Measurements from ENCODE around the gene FBXO39. TPM values are rescaled to one million over a fixed set of nuclear protein-coding genes. Genes with fewer than 3 reads are reported as not detected.

The FBXO39 gene
- total RNA-seq, 1 donor, result 0.36 TPM

DNA sequence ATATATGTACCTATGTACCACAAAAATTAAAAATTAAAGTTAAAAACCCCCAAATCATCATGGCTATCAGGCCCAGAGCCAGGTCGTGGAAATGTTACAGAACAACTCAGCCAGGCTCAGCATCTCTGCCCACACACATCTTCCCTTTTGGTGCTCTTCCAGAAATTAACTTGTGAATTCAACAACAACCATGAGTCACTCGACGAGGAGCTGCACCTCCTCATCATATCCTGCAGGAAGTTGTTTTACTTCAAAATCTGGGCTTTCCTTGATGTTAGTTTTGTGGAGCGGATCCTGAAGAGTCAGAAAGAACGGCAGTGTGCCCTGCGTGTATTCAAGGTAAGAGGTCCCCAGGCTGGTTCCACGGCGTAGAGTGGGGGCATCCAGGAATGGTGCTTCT lies 10.6 kb downstream of the FBXO39 start:
- Histone ChIP-seq H3K4me1 (ENCODE audit: insufficient read depth, low read length) (no peaks in the 10 kb centered on the region), H3K9me3 (ENCODE audit: low read depth, low read length) (no peaks in the 10 kb centered on the region), H3K79me2 (ENCODE audit: insufficient read depth, low read length) (no peaks in the 10 kb centered on the region), H3K4me3 (ENCODE audit: insufficient read depth, low read length) (no peak overlapping the region), H3K4me2 (ENCODE audit: insufficient read depth, low read length) (peak overlapping the region; percentile 59), H2AFZ (ENCODE audit: low read length) (peak overlapping the region; percentile 24), H4K20me1 (ENCODE audit: insufficient read depth, low read length) (no peaks in the 10 kb centered on the region), H3K27me3 (ENCODE audit: insufficient read depth, low read length) (peaks cover 14% of the 10 kb centered on the region), H3K36me3 (ENCODE audit: insufficient read depth, low read length) (no peaks in the 10 kb centered on the region), H3K27ac (ENCODE audit: low read depth, low read length) (no peak overlapping the region)
- TF ChIP-seq, protein P1, sequence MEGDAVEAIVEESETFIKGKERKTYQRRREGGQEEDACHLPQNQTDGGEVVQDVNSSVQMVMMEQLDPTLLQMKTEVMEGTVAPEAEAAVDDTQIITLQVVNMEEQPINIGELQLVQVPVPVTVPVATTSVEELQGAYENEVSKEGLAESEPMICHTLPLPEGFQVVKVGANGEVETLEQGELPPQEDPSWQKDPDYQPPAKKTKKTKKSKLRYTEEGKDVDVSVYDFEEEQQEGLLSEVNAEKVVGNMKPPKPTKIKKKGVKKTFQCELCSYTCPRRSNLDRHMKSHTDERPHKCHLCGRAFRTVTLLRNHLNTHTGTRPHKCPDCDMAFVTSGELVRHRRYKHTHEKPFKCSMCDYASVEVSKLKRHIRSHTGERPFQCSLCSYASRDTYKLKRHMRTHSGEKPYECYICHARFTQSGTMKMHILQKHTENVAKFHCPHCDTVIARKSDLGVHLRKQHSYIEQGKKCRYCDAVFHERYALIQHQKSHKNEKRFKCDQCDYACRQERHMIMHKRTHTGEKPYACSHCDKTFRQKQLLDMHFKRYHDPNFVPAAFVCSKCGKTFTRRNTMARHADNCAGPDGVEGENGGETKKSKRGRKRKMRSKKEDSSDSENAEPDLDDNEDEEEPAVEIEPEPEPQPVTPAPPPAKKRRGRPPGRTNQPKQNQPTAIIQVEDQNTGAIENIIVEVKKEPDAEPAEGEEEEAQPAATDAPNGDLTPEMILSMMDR (IDR thresholded peaks at IDR 0.05; ENCODE audit: extremely low read depth, low read depth, low read length), result no peak
- DNase-seq (ENCODE audit: insufficient read length, low spot score, missing footprints), result no peak

- Histone ChIP-seq H3K4me1 (ENCODE audit: insufficient read depth, low read length) (no peaks in the 10 kb centered on the region), H3K4me2 (ENCODE audit: insufficient read depth, low read length) (peak overlapping the region; percentile 59), H3K27ac (ENCODE audit: low read depth, low read length) (no peak overlapping the region), H3K4me3 (ENCODE audit: insufficient read depth, low read length) (no peak overlapping the region), H2AFZ (ENCODE audit: low read length) (peak overlapping the region; percentile 24), H3K27me3 (ENCODE audit: insufficient read depth, low read length) (peaks cover 13% of the 10 kb centered on the region), H3K79me2 (ENCODE audit: insufficient read depth, low read length) (no peaks in the 10 kb centered on the region), H3K36me3 (ENCODE audit: insufficient read depth, low read length) (no peaks in the 10 kb centered on the region), H3K9me3 (ENCODE audit: low read depth, low read length) (no peaks in the 10 kb centered on the region), H4K20me1 (ENCODE audit: insufficient read depth, low read length) (no peaks in the 10 kb centered on the region)
- TF ChIP-seq, protein P1 (IDR thresholded peaks at IDR 0.05; ENCODE audit: extremely low read depth, low read depth, low read length), result no peak
- no peak for DNase-seq (ENCODE audit: insufficient read length, low spot score, missing footprints)
These were observed 11.2 kb downstream of the FBXO39 start for GRCh38 chr17:6787081-6787693.

- no peak overlapping the region for H3K27ac ChIP-seq (ENCODE audit: low read depth, low read length)
- no peaks in the 10 kb centered on the region for H3K36me3 ChIP-seq (ENCODE audit: insufficient read depth, low read length)
- H3K9me3 ChIP-seq (ENCODE audit: low read depth, low read length), result no peaks in the 10 kb centered on the region
- no peak overlapping the region for H2AFZ ChIP-seq (ENCODE audit: low read length)
- H3K79me2 ChIP-seq (ENCODE audit: insufficient read depth, low read length), result no peaks in the 10 kb centered on the region
- no peak overlapping the region for H3K4me2 ChIP-seq (ENCODE audit: insufficient read depth, low read length)
- TF ChIP-seq, protein P1 (IDR thresholded peaks at IDR 0.05; ENCODE audit: extremely low read depth, low read depth, low read length), result no peak
- peaks cover 11% of the 10 kb centered on the region for H3K27me3 ChIP-seq (ENCODE audit: insufficient read depth, low read length)
- H3K4me1 ChIP-seq (ENCODE audit: insufficient read depth, low read length), result no peaks in the 10 kb centered on the region
- no peaks in the 10 kb centered on the region for H4K20me1 ChIP-seq (ENCODE audit: insufficient read depth, low read length)
- no peak for DNase-seq (ENCODE audit: insufficient read length, low spot score, missing footprints)
- no peak overlapping the region for H3K4me3 ChIP-seq (ENCODE audit: insufficient read depth, low read length)
These were observed 13.1 kb downstream of the FBXO39 start for GRCh38 chr17:6789146-6789545.

DNA sequence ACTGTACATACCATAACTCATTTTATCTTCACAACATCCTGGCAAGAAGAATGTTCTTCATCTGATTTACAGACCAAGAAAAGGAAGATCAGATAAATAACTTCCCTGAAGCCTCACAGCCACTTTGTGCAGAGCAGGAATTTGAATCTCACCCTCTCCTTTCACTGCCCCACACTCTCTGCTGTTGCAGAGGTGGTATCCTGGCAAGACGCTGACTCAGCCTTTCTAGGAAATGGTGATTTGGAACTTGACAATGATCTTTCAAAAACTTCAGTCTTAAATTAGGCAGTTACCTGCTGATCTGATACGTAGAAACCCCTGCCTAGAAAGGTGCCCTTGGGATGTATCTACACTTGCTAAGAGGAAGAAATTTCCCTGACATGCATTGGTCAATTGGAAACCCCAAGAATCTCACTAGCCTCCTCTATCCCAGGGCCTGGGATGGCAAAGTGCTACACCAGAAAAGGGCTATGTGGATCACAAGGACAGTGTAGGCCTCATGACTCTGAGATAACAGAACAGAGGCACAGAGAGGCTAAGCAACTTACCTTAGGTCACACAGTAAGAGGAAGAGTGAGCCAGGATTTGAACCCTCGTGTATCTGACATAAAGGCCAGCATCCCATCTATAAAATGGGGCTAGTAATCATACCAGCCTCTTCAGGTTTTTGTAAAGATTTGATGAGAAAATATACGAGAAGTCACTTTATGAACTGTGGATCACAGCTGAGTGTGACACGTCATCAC lies 17.9 kb downstream of the FBXO39 start:
- H3K4me2 ChIP-seq (ENCODE audit: insufficient read depth, low read length), result no peak overlapping the region
- no peak for DNase-seq (ENCODE audit: insufficient read length, low spot score, missing footprints)
- H3K4me3 ChIP-seq (ENCODE audit: insufficient read depth, low read length), result no peak overlapping the region
- peaks cover 5% of the 10 kb centered on the region for H3K4me1 ChIP-seq (ENCODE audit: insufficient read depth, low read length)
- no peaks in the 10 kb centered on the region for H3K79me2 ChIP-seq (ENCODE audit: insufficient read depth, low read length)
- no peaks in the 10 kb centered on the region for H3K9me3 ChIP-seq (ENCODE audit: low read depth, low read length)
- H3K27ac ChIP-seq (ENCODE audit: low read depth, low read length), result no peak overlapping the region
- H3K36me3 ChIP-seq (ENCODE audit: insufficient read depth, low read length), result no peaks in the 10 kb centered on the region
- H3K27me3 ChIP-seq (ENCODE audit: insufficient read depth, low read length), result peaks cover 11% of the 10 kb centered on the region
- TF ChIP-seq, protein P1 (IDR thresholded peaks at IDR 0.05; ENCODE audit: extremely low read depth, low read depth, low read length), result no peak
- H4K20me1 ChIP-seq (ENCODE audit: insufficient read depth, low read length), result no peaks in the 10 kb centered on the region
- no peak overlapping the region for H2AFZ ChIP-seq (ENCODE audit: low read length)

All from osteoblast (primary cell).